Effector CD4-positive, alpha-beta T cell (primary cell): ENCODE results near the gene C14orf93.

ENCODE experiments used
- DNase-seq: peaks from one replicate; pipeline ENCODE4 v3.0.0-alpha.2; 2020

C14orf93 gene

DNA sequence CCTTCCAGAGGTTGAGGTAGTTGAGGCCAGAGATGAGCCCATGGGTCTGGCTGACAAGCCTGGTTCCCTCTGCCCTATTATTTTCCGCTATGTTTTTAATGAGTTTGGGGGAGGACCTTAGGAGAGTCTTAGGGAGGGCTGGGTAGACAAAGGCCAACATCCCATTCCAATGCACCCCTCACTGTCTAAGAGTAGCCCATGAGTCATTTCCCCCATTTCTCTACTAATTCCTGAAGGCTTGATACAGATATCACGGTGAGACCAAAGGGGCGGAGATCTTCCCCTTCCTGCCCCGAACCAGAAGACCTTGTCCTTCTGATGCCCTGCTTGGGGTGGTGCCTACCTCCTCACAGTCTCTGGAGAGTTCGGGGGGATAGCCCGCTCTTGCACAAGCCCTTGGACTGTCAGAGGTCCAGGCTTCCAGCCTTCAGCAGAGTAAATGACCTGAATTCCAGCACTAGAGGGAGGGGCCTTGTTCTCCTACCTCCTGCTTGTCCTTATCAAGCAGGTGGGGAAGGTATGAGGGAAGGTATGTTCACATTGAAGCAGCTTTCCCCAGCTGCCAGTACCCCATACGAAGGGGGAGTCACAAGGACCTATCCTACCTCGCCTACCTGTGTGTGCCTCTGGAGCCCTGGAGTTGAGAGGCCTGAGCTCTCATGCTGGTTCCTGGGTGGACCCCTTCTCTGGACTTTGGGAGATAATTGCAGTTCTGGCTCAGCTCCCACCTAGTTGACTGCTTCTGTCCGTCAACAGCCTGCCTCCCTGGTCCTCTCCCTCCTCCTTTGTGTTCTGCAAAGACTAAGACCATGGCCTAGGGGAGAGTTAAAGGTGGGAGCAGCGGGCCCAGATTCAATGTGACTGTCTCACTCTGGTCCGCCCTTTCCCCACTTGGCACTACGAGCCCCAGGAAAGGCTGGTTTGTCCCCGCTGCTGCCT lies 35.7 kb upstream of the C14orf93 start:
- no peak for DNase-seq

DNA sequence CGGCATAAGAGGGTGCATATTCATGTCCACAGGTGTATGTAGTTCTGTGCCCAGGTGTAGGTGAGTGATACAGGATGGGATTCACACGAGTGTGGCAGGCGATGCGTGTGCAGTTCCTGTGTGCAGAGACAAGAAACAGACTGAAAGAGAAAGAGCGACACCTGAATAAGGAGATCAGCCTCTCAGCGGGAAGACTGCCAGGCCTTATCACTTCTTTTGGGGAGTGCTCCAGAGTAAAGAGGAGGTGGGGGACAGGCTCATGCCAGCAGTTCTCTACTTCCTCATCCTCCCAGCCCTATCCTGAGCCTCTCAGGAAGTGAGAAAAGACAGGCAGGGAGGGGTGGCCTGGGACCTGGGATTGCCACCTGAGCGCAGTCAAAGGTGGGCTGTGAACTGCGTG lies 34.9 kb upstream of the C14orf93 start:
- no peak for DNase-seq

DNA sequence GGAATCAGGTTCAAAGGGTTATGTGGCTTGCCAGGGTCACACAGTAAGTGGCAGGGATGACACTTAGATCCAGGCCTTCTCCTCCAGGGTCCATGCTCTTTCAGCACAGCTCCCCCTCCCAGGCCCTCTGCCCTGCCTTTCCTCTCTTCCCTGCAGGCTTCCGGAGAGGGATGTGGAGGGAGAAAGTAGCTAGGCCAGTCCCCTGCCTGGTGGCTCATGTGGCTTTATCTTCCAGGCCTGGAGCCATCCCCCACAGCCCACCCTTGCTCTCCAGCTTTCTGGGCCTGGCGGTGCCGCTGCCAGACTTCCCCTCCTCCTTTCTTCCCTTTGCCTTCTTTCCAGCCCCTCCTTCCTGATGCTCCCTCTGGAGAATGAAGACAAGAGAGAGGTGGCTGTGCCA lies 33.8 kb upstream of the C14orf93 start:
- DNase-seq, result no peak

DNA sequence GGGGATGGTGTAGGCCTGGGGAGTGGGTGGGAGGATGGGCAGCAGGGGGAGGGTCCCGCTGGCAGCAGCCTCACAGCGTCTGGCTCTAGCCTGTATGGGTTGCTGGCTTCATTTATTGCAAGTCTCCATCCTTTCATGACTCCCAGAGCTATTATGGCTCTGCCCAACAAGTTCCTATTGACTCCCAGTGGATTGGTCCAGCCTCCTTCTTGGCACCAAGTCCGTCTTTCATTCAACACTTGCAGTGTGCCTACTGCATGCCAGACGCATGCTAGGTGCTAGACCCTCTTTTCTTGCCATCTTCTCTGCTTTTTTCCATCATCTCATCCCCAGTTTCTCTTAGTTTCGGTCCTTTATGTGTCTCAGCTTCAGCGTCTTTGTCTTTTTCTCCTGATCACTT lies 33.2 kb upstream of the C14orf93 start:
- DNase-seq, result no peak

DNA sequence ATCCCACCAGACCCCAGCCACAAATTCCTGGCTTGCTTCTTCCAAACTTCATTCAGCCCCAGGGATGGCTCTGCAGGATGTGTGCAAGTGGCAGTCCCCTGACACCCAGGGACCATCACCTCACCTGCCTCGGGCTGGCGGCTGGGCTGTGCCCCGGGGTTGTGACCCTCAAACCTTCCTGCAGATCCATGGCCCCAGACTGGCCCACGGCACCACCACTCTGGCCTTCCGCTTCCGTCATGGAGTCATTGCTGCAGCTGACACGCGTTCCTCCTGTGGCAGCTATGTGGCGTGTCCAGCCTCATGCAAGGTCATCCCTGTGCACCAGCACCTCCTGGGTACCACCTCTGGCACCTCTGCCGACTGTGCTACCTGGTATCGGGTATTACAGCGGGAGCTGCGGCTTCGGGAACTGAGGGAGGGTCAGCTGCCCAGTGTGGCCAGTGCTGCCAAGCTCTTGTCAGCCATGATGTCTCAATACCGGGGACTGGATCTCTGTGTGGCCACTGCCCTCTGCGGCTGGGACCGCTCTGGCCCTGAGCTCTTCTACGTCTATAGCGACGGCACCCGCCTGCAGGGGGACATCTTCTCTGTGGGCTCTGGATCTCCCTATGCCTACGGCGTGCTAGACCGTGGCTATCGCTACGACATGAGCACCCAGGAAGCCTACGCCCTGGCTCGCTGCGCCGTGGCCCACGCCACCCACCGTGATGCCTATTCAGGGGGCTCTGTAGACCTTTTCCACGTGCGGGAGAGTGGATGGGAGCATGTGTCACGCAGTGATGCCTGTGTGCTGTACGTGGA lies 32.4 kb upstream of the C14orf93 start, which contains the start of gene PSMB11:
Gene PSMB11, plus strand, starts transcription at position 51 of the 804 bp plus-strand sequence. Its CDS starts 14 bp downstream, at position 65.
- no peak for DNase-seq

DNA sequence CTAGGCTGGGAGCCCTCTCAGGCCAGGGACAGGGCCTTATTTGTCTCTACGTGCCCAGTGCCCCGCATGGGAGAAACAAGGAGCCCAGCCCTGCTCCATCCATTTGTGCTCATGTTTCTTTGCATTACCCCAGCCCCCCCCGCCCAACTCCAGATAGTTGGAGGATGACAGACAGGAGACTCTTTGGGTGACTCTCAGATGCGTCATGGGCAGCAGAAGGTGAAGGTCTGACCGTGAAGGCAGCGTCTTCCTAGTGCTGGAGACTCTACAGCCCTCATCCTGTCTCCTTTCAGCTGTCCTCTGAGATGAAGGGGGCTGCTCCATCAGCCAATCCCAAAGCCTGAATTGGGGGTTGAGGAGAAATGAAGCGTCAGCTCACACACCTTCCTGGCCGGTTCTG lies 31.8 kb upstream of the C14orf93 start:
- DNase-seq, result no peak

DNA sequence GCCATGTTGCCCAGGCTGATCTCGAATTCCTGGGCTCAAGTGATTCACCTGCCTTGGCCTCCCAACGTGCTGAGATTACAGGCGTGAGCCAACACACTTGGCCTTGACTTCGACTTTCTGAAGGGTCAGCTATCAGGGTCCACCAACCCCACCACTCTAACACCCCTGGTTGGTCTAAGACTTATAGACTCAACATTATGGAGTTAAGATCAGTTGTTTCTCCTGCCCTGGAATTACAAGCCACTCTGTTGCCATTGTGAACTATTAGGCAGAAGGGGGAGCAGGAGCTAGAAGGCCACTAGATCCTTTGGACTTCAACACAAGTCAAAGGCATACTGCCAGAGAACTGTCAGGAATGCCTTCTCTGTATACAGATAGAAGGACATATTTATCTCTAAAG lies 30.2 kb upstream of the C14orf93 start:
- DNase-seq, result no peak

DNA sequence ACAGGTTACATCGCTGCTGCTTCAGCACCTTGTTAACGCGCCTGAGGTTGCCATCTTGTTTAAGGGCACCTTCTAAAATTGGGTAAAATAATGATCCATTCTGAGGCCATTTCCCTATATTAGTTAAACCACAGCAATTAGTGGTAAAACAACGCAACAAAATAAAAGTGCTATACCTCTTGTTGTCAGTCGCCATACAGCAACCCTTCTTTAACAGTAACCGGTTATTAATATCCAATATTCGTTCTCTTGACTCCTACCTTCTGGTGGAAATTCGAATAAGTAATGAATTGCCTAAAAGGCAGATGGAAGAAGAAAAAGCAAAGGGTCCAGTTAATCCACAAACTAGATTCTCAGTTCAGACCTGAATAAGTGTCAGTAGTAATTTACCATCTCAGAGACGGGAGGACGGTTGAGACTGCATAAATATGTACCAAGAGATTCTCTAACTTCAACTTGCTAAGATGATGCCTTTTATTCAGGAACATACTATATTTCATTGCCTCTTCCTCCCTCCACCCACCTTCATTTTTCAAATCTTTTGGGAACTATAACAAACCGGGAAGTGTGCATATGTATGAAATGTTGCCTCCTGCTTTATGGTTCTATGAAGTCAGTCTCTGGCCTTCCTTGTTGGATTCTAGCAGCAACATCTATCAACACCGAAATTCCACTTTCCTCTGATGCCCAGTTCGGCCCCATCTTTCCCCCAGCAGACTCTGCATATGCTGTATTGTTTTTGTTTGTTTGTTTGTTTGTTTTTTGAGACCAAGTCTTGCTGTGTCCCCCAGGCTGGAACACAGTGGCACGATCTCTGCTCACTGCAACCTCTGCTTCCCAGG lies 25.6 kb upstream of the C14orf93 start:
- no peak for DNase-seq

DNA sequence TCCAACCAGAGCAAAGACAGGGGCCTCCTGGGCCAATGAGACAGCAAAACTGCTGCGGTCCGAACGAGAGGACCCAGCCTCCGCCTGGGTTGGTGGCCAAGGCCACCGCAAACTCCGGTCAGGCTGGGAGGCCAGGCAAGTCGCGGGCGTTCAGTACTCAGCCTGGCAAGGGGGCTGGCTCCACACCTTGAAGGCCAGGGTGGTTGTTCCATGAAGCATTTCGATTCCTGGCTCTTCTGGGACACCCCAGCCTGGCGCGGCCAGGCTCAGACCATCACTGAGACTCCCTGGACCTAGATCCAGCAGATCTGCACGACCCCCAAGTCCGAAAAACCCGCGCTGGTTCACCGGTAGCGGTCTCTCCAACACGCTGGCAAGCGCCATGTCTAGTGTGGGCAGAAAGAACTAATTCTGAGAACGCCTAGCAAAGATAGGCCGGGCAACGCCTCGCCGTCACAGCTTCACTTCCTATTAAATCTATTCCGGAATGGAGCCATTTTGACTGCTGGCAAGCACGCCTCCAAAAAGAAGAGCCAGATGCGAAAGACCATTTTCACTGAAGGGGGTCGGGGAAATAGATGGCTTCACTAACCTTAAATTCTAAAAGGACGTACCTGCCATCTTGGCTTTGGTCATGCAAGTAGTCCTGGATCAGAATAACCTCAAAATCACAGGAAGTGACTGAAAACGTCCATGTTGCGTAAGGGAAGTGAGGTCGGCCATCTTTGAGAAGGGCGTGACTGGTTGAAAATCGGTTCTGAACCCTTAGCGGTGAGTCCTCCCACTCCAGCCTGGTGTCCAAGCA lies 24.8 kb upstream of the C14orf93 start, which contains the start of gene PSMB5:
Gene PSMB5, minus strand, starts transcription at position 403 of the 805 bp plus-strand sequence. Its CDS starts 19 bp downstream, at position 384.
- peak; percentile 85 for DNase-seq

DNA sequence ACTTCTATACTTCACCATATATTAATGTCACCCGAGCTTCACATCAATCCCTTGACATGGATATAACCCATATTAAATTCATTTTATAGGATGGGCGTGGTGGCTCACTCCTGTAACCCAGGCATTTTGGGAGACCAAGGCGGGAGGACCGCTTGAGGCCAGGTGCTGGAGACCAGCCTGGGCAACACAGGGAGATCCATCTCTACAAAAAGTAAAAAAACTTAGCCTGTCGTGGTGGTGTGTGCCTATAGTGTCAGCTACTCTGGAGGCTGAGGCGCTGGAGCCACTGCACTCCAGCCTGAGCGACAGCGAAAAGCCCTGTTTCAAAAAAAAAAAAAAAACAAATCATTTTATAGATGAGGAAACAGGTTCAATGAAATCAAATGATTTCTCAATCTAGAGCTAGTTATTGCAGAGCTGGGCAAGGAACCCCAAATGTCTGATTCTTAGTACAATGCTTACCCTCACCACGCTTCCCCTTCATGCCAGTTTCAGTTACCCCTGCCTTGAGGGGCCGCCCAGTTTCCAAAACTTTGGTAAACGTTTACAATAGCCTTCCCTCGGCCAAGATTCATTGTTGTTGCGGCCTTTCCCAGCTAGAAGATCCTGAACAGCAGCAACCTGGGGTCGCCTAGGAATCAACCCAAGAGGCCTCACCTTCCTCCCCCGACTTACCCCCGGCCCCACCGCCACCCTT lies 24.0 kb upstream of the C14orf93 start:
- DNase-seq, result no peak

DNA sequence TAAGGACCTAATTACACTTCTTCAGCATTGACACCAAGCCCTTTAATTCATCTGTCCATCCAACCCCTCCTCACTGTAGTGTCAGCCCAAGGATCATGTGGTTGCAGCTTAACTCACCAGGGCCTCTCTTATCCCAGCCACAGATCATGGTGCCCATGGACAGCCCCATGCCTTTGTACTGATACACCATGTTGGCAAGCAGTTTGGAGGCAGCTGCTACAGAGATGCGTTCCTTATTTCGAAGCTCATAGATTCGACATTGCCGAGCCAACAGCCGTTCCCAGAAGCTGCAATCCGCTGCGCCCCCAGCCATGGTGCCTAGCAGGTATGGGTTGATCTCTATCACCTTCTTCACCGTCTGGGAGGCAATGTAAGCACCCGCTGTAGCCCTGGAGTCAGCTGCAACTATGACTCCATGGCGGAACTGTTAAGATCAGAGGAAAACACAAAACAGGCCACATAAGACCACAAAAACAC lies 23.3 kb upstream of the C14orf93 start:
- DNase-seq, result no peak

DNA sequence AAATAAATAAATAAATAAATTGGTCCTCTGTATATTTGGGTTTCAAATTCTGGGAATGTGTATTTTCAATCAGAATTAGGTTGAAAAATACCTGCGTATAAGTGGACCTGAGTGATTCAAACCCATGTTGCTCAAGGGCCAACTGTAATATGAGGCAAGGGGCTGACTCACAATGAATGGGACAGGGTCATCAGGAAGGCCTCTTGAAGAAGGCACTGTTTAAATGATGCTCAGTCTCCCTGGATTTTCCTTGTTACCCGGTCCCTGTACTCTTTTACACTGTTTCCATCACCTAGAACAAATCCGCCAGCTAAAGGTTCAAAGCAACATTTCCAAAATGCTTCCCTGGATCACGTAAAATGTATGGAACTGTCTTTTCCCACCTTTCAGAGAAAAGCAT lies 21.0 kb upstream of the C14orf93 start:
- no peak for DNase-seq

DNA sequence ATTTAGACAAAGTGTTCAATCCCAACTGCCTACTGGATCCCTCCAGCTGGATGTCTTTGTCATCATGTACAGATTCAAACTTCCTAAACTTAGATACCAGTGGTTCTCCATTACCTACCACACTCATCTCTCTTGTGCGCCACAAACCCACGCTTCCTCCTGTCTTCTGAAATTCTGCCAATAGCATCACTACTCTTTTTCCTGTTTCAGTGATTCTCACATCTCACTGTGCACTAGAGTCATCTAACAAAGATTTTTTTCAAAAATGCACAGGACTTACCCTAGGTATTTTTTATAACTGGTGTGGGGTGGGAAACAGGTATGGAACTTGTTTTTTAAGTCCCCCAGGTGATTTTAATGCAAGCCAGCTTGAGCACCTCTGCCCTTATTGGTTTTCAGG lies 18.9 kb upstream of the C14orf93 start:
- DNase-seq, result no peak

DNA sequence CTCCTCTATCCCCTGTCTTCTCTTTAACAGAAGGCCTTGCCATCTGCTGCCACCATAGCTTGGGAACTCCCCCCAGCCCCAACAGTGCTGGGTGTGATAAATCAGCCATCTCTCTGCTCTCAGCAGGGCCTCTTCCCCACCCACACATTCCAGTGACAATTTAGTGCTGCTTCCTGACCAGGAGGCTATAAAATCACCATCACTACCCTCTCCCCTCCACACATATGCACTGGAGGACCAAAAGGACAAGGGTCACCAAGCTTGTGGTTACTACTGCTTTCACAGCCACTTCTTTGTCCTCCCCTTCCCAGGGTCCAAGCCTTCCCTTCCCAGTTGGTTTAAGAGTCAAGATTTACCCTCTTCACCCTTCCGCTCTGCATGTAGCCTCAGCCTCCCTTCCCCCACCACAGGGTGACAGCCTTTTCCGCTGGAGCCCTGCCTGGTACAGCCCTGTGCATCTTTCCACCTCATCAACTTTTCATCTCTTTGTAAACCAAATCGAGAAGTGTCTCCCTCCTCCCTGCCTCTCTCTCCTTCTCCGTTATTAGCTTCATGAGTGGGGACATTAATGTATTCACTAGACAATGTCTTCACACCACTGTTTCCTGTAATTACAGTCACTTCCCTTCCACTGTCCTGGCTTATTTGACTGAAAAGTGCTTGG lies 15.3 kb upstream of the C14orf93 start:
- DNase-seq, result no peak

DNA sequence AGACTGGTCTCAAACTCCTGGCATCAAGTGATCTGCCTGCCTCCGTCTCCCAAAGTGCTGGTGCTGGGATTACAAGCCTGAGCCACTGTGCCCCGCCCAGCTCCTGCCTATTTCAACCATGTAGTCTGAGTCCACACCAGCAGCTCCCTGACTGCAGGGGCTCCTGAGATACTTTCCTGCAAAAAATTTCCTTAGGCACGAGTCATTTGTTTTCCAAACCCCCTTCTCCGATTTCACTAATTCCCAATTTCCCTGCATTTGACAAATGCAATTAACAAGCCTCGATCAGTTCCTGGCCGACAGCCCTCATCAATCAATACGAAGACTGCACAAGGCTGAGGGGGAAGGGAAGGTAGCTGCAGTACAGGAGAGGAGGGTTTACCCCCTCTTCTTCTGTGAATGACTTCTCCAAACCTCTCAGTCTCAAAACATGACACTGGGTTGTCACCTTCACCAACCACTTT lies 14.7 kb upstream of the C14orf93 start:
- DNase-seq, result no peak

DNA sequence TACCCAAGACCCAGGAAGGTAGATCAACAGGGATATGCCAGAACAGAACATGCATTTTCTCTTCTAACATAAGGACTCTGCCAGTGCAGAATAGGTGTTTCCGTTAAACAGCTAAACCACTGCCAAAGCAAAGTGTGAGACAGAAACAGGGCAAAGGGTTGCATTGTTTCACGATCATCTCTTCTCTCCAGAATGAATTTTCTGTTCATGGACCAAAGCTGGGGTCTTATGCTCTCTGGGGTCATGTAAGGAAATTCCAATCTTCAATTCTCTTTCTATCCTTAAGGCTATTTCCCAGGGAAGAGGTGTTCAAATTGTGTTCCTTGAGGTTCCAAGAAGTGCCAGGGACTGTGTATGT lies 13.8 kb upstream of the C14orf93 start:
- no peak for DNase-seq

DNA sequence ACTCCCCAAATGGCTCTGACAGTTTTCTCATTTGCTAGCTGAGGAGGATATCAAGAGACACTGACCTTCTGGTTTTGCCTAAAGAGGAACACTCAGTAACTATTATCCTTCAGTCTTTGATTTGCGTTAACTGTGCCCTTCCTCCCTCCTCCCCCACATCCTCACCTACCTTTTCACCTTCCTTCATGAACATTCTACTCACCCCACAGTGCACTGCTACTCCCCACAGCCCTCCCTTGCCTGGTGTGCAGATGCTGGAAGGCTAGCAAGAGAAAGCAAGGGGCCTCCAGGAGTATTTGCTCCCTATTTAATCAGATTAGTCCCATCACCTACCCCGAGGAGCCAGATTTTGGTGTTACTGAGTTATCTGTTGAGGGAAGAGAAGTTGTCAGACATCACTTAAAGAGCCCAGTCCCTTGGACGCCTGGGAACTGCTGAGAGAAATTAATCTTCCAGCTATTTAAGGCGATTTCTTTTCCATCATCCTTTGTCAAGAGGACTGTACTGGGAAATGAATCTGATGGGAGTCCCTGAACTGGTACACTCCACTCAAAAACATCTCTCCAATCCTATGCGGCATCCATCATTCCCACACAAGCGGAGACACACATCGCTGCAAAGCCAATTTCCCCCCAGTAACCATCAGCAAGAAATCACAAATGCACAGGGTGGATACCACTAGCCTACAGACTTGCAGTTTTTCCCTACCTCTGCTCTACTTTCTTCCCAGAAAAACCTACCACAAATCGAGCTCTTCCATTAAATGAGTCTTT lies 13.3 kb upstream of the C14orf93 start:
- DNase-seq, result no peak

DNA sequence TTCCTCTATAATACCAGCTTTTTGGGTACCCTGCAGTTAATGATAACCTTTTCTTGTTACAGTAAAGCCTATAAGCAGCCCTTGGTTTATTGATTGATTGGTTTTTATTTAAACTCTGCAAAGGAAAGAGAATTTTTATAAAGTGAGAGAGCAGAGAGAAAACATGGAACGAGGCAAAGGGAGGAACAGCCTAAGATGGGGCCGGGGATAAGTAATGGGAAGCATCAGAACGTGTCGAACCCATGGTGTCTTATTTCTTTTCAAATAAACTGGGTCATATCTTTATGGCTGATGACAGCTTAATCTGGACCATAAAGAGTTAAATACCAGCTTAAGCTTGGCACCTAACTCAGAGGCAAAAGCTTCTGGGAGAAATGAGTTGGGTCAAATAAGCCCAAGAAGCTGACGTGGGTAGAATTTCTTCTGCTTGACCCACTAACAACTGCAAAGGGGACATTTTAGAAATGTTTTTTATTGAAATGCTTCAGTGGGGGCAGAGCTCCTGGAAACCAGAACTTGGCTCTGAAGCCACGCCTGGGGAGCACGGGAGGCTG lies 12.0 kb upstream of the C14orf93 start:
- no peak for DNase-seq

DNA sequence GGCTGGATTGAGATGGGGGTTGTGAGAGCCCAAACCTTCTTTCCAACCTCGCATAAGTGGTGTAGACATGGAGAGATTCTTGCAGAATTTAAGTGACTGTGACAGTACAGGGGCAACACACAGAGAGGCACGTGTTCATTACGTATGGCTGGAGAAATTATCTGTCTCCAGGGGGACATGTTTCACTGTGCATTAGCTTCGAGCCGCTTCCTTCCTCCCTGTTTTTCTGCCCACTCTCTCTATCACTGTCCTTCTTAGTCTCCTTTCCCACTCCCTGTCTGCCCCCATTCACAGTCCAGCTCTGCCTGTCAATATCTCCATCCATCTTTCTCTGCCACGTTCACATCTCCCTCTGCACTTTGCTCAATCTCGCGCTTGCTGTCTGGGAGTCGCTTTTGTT lies 11.5 kb upstream of the C14orf93 start:
- no peak for DNase-seq
